Measurements from ENCODE around the gene NUP50.

GRCh38 chr22:45163099-45163450, 650 bp upstream of the NUP50 start:
- TF ChIP-seq CTCF (conservative IDR thresholded peaks at IDR 0.05) (no peak), ZFX (IDR thresholded peaks at IDR 0.05) (no peak; the same call in 1 of the 2 replicates)
